PC-3 (cell line): ENCODE data around the gene IFNLR1. TPM values are rescaled to one million over a fixed set of nuclear protein-coding genes. Genes with fewer than 3 reads are reported as not detected.

Experiments used
- ATAC-seq: fragments of 200-7000 bp; cut with Tn5 transposase; 2 replicates; pipeline ENCODE4 v1.9.1; 2020; ENCODE audit warnings: mild to moderate bottlenecking, moderate library complexity
- BruUV-seq: library from RNA; stranded (reverse); fragments of 400-500 nt; replicated peaks from 2 replicates; lab custom pipeline; 2021; lab: Mats Ljungman, UMichigan
- CTCF ChIA-PET: fragments of 300-600 bp; sonication (Branson Sonifier 250); formaldehyde crosslinking; loops from one replicate; lab custom pipeline; 2022; ENCODE audit warnings: antibody characterized with exemption; lab: Charles Lee
- POLR2A ChIA-PET: fragments of 300-600 bp; sonication (Branson Sonifier 250); formaldehyde crosslinking; loops from one replicate; lab custom pipeline; 2022; ENCODE audit warnings: antibody characterized with exemption; ENCODE audit not compliant: unreplicated experiment; lab: Charles Lee
- DNase-seq: peaks from one replicate; pipeline ENCODE4 v3.0.0-alpha.2; 2015
- H2AFZ ChIP-seq: fragments of 300-600 bp; sonication (generic); 2 replicates; pipeline ENCODE4 v1.6.0; 2016; ENCODE audit warnings: antibody characterized with exemption, low read length
- H3F3A ChIP-seq: fragments of 300-600 bp; sonication (generic); one replicate; pipeline ENCODE4 v1.6.0; 2017; ENCODE audit warnings: antibody characterized with exemption, low read length, control low read depth, mild to moderate bottlenecking; ENCODE audit not compliant: unreplicated experiment
- H3K27ac ChIP-seq: fragments of 300-600 bp; sonication (generic); 2 replicates; pipeline ENCODE4 v1.5.1; 2016; ENCODE audit warnings: mild to moderate bottlenecking, low read length
- H3K27me3 ChIP-seq: fragments of 300-600 bp; sonication (generic); 2 replicates; pipeline ENCODE4 v1.6.1; 2016; ENCODE audit warnings: low read length, mixed read lengths
- H3K36me3 ChIP-seq: fragments of 300-600 bp; sonication (generic); 2 replicates; pipeline ENCODE4 v1.6.1; 2016; ENCODE audit warnings: low read depth, mixed run types, low read length, mixed read lengths
- H3K4me1 ChIP-seq: fragments of 300-600 bp; sonication (generic); 2 replicates; pipeline ENCODE4 v1.5.1; 2016; ENCODE audit warnings: low read length; ENCODE audit not compliant: insufficient read depth
- H3K4me2 ChIP-seq: fragments of 300-600 bp; sonication (generic); 2 replicates; pipeline ENCODE4 v1.6.0; 2016; ENCODE audit warnings: low read length
- H3K4me3 ChIP-seq: fragments of 300-600 bp; sonication (generic); 2 replicates; pipeline ENCODE4 v1.5.1; 2016; ENCODE audit warnings: mild to moderate bottlenecking, low read length, mixed read lengths
- H3K79me2 ChIP-seq: fragments of 300-600 bp; sonication (generic); 2 replicates; pipeline ENCODE4 v1.6.1; 2017; ENCODE audit warnings: low read length, mixed read lengths
- H3K9ac ChIP-seq: fragments of 300-600 bp; sonication (generic); 2 replicates; pipeline ENCODE4 v1.6.0; 2016; ENCODE audit warnings: mild to moderate bottlenecking, low read length
- H3K9me2 ChIP-seq: fragments of 300-600 bp; sonication (generic); replicated peaks from 2 replicates; pipeline ENCODE4 v1.6.1; 2016; ENCODE audit warnings: mixed run types, low read length, mixed read lengths
- H3K9me3 ChIP-seq: fragments of 300-600 bp; sonication (generic); 2 replicates; pipeline ENCODE4 v1.6.1; 2016; ENCODE audit warnings: low read length, mixed read lengths
- H4K20me1 ChIP-seq: fragments of 300-600 bp; sonication (generic); 2 replicates; pipeline ENCODE4 v1.6.1; 2016; ENCODE audit warnings: low read length, mixed read lengths
- CTCF ChIP-seq: fragments of 300-600 bp; sonication (generic); conservative IDR thresholded peaks from 2 replicates; pipeline ENCODE4 v1.5.1; 2017; ENCODE audit warnings: antibody characterized with exemption, low read depth, mild to moderate bottlenecking, low read length
- EZH2 ChIP-seq: fragments of 300-600 bp; sonication (generic); IDR thresholded peaks from one replicate; pipeline ENCODE4 v1.6.1; 2017; ENCODE audit warnings: antibody characterized with exemption, mild to moderate bottlenecking, low read length; ENCODE audit not compliant: unreplicated experiment
- EZH2phosphoT487 ChIP-seq: fragments of 300-600 bp; sonication (generic); IDR thresholded peaks from 2 replicates; pipeline ENCODE4 v1.6.1; 2018; ENCODE audit warnings: mild to moderate bottlenecking, antibody characterized with exemption, low read length, borderline replicate concordance
- intact Hi-C: fragments of 100-400 bp; cut with micrococcal nuclease; formaldehyde crosslinking; loops from 2 replicates; pipeline ENCODE4 v1.9.0; 2023
- total RNA-seq: library from RNA; depleted of rRNA; stranded (reverse); fragments of >200 nt; gene quantifications from 2 replicates; pipeline ENCODE4 v1.2.3, GENCODE V29; 2014

The IFNLR1 gene
- total RNA-seq, 1 experiment from 2014 or later: 9.5 TPM

DNA sequence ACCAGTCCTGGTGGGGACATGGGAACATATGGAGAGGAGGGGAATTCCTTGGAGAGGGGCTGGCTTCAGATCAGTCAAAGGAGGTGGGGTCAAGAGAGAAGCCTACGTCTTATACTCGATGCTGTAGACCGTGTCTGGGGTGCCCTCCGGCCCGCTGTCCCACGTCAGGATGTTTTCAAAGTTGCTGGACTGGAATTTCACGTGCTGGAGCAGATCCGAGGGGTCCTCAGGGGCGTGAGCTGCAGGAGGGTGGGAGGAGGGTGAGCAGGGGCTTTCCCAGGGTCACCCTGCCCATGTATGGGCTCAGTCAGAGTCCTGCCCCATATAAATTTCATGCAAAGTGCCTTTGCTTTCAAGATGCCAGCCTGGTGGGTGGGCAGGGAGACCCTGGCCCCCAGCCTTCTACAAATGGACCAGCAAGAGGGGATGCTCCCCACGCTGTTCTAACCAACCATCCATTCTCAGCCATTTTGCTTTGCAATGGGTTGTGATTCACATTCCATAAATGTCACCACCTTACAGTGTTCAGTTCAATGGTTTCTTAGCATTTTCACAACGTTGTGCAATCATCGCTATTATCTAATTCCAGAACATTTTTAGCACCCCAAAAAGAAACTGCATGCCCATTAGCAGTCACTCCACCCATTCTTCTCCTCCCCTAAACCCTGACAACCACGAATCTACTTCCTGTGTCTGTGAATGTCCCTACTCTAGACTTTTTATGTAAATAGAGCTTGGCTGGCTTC, 48.4 kb downstream of the IFNLR1 start:
- H3K36me3 ChIP-seq: no peaks in the 10 kb centered on the region
- no peak overlapping the region for H3K9ac ChIP-seq
- peaks cover 10% of the 10 kb centered on the region; the same call in 1 of the 2 replicates for H3K4me1 ChIP-seq
- ATAC-seq: no peak
- H3K27me3 ChIP-seq: no peaks in the 10 kb centered on the region
- ChIA-PET POLR2A (no interaction called here), CTCF (no interaction called here)
- no peaks in the 10 kb centered on the region for H3K79me2 ChIP-seq
- no peaks in the 10 kb centered on the region for H3K9me2 ChIP-seq
- H2AFZ ChIP-seq: no peak overlapping the region
- no peaks in the 10 kb centered on the region for H3F3A ChIP-seq
- H3K9me3 ChIP-seq: no peaks in the 10 kb centered on the region
- no TSS peak for BruUV-seq
- intact Hi-C loops: no loop called here
- no peak overlapping the region for H3K4me2 ChIP-seq
- H3K27ac ChIP-seq: no peak overlapping the region
- DNase-seq: no peak
- TF ChIP-seq EZH2phosphoT487 (no peak), EZH2 (no peak), CTCF (no peak)
- no peaks in the 10 kb centered on the region for H4K20me1 ChIP-seq
- H3K4me3 ChIP-seq: no peak overlapping the region

GRCh38 chr1:24136956-24137539, 50.0 kb downstream of the IFNLR1 start:
- no peaks in the 10 kb centered on the region for H3F3A ChIP-seq
- intact Hi-C loops: no loop called here
- ATAC-seq: no peak
- no peaks in the 10 kb centered on the region for H3K36me3 ChIP-seq
- ChIA-PET POLR2A (interaction anchor here (0.6 kb wide), 1 partner anchor 45 kb away, joined by 3 read pairs; no protein-coding TSS in a partner anchor), CTCF (no interaction called here)
- H3K27me3 ChIP-seq: no peaks in the 10 kb centered on the region
- H3K4me2 ChIP-seq: no peak overlapping the region
- H3K9me3 ChIP-seq: no peaks in the 10 kb centered on the region
- no peaks in the 10 kb centered on the region for H3K9me2 ChIP-seq
- H3K27ac ChIP-seq: no peak overlapping the region
- BruUV-seq: no TSS peak
- H3K9ac ChIP-seq: no peak overlapping the region
- H2AFZ ChIP-seq: no peak overlapping the region
- no peaks in the 10 kb centered on the region for H4K20me1 ChIP-seq
- TF ChIP-seq CTCF (no peak), EZH2phosphoT487 (no peak), EZH2 (no peak)
- DNase-seq: no peak
- H3K79me2 ChIP-seq: no peaks in the 10 kb centered on the region
- H3K4me1 ChIP-seq: no peaks in the 10 kb centered on the region
- no peak overlapping the region for H3K4me3 ChIP-seq

DNA sequence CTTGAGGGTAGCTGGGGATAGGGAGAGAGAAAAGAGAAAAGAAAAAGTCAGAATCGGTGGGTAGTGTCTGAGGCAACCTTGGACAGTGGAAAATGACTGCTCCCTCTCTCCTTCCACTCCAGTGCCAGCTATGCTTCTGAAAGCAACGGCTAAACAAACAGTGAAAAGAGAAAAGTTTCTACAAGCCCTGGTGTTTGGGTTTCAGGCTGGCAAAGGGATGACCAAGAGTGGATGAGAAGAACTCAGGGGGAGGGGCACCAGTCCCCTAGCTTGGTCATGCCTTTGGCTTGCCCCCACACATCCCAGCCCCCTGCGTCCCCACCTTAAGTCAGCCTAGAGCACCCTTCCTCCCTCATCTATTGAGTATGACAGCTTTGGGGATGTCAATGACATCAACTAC, 52.7 kb downstream of the IFNLR1 start:
- CTCF ChIA-PET: no interaction called here
- POLR2A ChIA-PET: no interaction called here
- H3K27ac ChIP-seq: no peak overlapping the region
- H3K4me1 ChIP-seq: no peaks in the 10 kb centered on the region
- H3K27me3 ChIP-seq: no peaks in the 10 kb centered on the region
- H4K20me1 ChIP-seq: no peaks in the 10 kb centered on the region
- TF ChIP-seq EZH2: no peak
- no peak for TF ChIP-seq CTCF
- no peak for TF ChIP-seq EZH2phosphoT487
- no peaks in the 10 kb centered on the region for H3K79me2 ChIP-seq
- ATAC-seq: no peak
- H3F3A ChIP-seq: no peaks in the 10 kb centered on the region
- no TSS peak for BruUV-seq
- no peaks in the 10 kb centered on the region; the same call in 1 of the 2 replicates for H3K36me3 ChIP-seq
- H3K9ac ChIP-seq: no peak overlapping the region
- no peaks in the 10 kb centered on the region for H3K9me3 ChIP-seq
- H2AFZ ChIP-seq: no peak overlapping the region
- no peak for DNase-seq
- no peak overlapping the region for H3K4me3 ChIP-seq
- no peak overlapping the region for H3K4me2 ChIP-seq
- no peaks in the 10 kb centered on the region for H3K9me2 ChIP-seq
- intact Hi-C loops: no loop called here
